SK-N-SH (cell line): ENCODE measurements around the gene MESP1. TPM values are rescaled to one million over a fixed set of nuclear protein-coding genes. Genes with fewer than 3 reads are reported as not detected.
"Not testable (repeated sequence)": the region's sequence is repeated elsewhere in the genome, so short reads cannot be mapped to it uniquely, and the experiment has no call there.

Experiments used
- CTCF ChIA-PET: fragments of 300-600, 350-600 bp; formaldehyde crosslinking; extraction: SDS; loops from one replicate; lab custom pipeline; 2021; lab: Yijun Ruan, JAX
- POLR2A ChIA-PET: fragments of 350-600 bp; sonication (Branson Sonifier 250); formaldehyde crosslinking; extraction: SDS; loops from one replicate; lab custom pipeline; 2020; ENCODE audit warnings: antibody characterized with exemption, inconsistent platforms; lab: Yijun Ruan, JAX
- DNase-seq: peaks from one replicate; pipeline ENCODE4 v3.0.0; 2012
- H2AFZ ChIP-seq: fragments of 200-600 bp; sonication (generic); 2 replicates; pipeline ENCODE4 v1.8.1; 2016; ENCODE audit warnings: antibody characterized with exemption, mild to moderate bottlenecking, low read depth
- H3F3A ChIP-seq: fragments of 200-600 bp; sonication (generic); replicated peaks from 2 replicates; pipeline ENCODE3; 2016; ENCODE audit warnings: antibody characterized with exemption, mild to moderate bottlenecking; ENCODE audit not compliant: insufficient read depth
- H3K27ac ChIP-seq, 2 experiments: fragments of 200-500 bp in 1 of 2; fragments of 200-600 bp in 1 of 2; sonication (Bioruptor generic) in 1 of 2; sonication (generic), shearing (Covaris generic) in 1 of 2; 2 replicates each; pipeline versions ENCODE4 v1.5.1 to v1.6.1; 2014 to 2016; ENCODE audit warnings: low read depth in 2 of 2, inconsistent platforms in 1 of 2, low read length in 1 of 2, mild to moderate bottlenecking in 1 of 2, mixed read lengths in 1 of 2
- H3K27me3 ChIP-seq: fragments of 200-600 bp; sonication (generic), shearing (Covaris generic); 2 replicates; pipeline ENCODE4 v1.6.1; 2016; ENCODE audit warnings: mixed run types; ENCODE audit not compliant: insufficient read depth
- H3K36me3 ChIP-seq, 2 experiments: fragments of 200-500 bp in 1 of 2; fragments of 200-600 bp in 1 of 2; sonication (Bioruptor generic) in 1 of 2; sonication (generic) in 1 of 2; replicated peaks in 1 of 2; 2 replicates each; pipeline versions ENCODE3 to v1.5.1; 2014 to 2016; ENCODE audit warnings: low read length in 1 of 2, mild to moderate bottlenecking in 1 of 2; ENCODE audit not compliant: insufficient read depth in 2 of 2, control insufficient read depth in 1 of 2
- H3K4me1 ChIP-seq, 2 experiments: fragments of 200-500 bp in 1 of 2; fragments of 200-600 bp in 1 of 2; sonication (Bioruptor generic) in 1 of 2; sonication (generic), shearing (Covaris generic) in 1 of 2; 2 replicates each; pipeline versions ENCODE4 v1.5.1 to v1.6.1; 2014 to 2016; ENCODE audit warnings: low read depth in 1 of 2, low read length in 1 of 2, mixed run types in 1 of 2; ENCODE audit not compliant: insufficient read depth in 2 of 2, control insufficient read depth in 1 of 2
- H3K4me2 ChIP-seq: fragments of 200-600 bp; sonication (generic), shearing (Covaris generic); 2 replicates; pipeline ENCODE4 v1.6.1; 2017; ENCODE audit warnings: mixed run types
- H3K4me3 ChIP-seq, 2 experiments: fragments of 200-500 bp in 1 of 2; fragments of 200-600 bp in 1 of 2; sonication (Bioruptor generic) in 1 of 2; sonication (generic), shearing (Covaris generic) in 1 of 2; 2 replicates each; pipeline versions ENCODE4 v1.5.1 to v1.8.1; 2014 to 2016; ENCODE audit warnings: low read depth in 2 of 2, inconsistent platforms in 1 of 2, low read length in 1 of 2, mild to moderate bottlenecking in 1 of 2, mixed read lengths in 1 of 2, moderate library complexity in 1 of 2
- H3K79me2 ChIP-seq: fragments of 200-600 bp; sonication (generic); 2 replicates; pipeline ENCODE4 v1.8.1; 2017; ENCODE audit warnings: mild to moderate bottlenecking; ENCODE audit not compliant: insufficient read depth
- H3K9ac ChIP-seq: fragments of 200-600 bp; sonication (generic); 2 replicates; pipeline ENCODE4 v1.6.1; 2017; ENCODE audit warnings: mixed run types
- H3K9me2 ChIP-seq: fragments of 200-600 bp; sonication (generic); 2 replicates; pipeline ENCODE4 v1.6.1; 2017; ENCODE audit warnings: mixed run types
- H3K9me3 ChIP-seq: fragments of 200-600 bp; sonication (generic); 2 replicates; pipeline ENCODE4 v1.6.1; 2017; ENCODE audit warnings: mixed run types, mild to moderate bottlenecking, moderate library complexity
- H4K20me1 ChIP-seq: fragments of 200-600 bp; sonication (generic); 2 replicates; pipeline ENCODE4 v1.6.1; 2017; ENCODE audit warnings: mild to moderate bottlenecking, mixed run types; ENCODE audit not compliant: insufficient read depth
- CHD2 ChIP-seq: fragments of 150-350 bp; IDR thresholded peaks from 2 replicates; pipeline ENCODE4 v1.6.1; 2018; ENCODE audit warnings: low read length; ENCODE audit not compliant: partially characterized antibody
- ELF1 ChIP-seq: IDR thresholded peaks from 2 replicates; pipeline ENCODE4 v1.4.0; 2012
- FOXJ3 ChIP-seq: sonication (generic); formaldehyde crosslinking; IDR thresholded peaks from 2 replicates; pipeline ENCODE4 v1.5.1; 2020; ENCODE audit warnings: mild to moderate bottlenecking, missing genetic modification reagents
- GABPA ChIP-seq: IDR thresholded peaks from 2 replicates; pipeline ENCODE4 v1.4.0; 2012; ENCODE audit warnings: low read depth, mild to moderate bottlenecking
- MEF2A ChIP-seq: IDR thresholded peaks from 2 replicates; pipeline ENCODE4 v1.4.0; 2012; ENCODE audit warnings: low read depth, borderline replicate concordance
- NFIC ChIP-seq: IDR thresholded peaks from 2 replicates; pipeline ENCODE4 v1.4.0; 2012; ENCODE audit warnings: borderline replicate concordance
- NRF1 ChIP-seq: IDR thresholded peaks from 2 replicates; pipeline ENCODE4 v1.6.1; 2012; ENCODE audit warnings: low read depth, mild to moderate bottlenecking, low read length
- RCOR1 ChIP-seq: fragments of 150-350 bp; IDR thresholded peaks from 2 replicates; pipeline ENCODE4 v1.6.1; 2017; ENCODE audit warnings: antibody characterized with exemption, low read length
- REST ChIP-seq: IDR thresholded peaks from 2 replicates; pipeline ENCODE4 v1.6.1; 2012; ENCODE audit warnings: mild to moderate bottlenecking, low read depth, low read length, moderate library complexity
- RFX5 ChIP-seq: IDR thresholded peaks from 2 replicates; pipeline ENCODE4 v1.6.1; 2012; ENCODE audit warnings: mild to moderate bottlenecking, improper control_type of control experiment, low read length
- WGBS: methylation state at CpG from one replicate; pipeline ENCODE4 v1.1.6; 2017; ENCODE audit warnings: low lambda C conversion rate; 5-methylcytosine and 5-hydroxymethylcytosine counted together
- polyA plus RNA-seq, 3 experiments: library from polyadenylated mRNA; depleted of rRNA; stranded (reverse); fragments of >200 nt; gene quantifications; 2 replicates each; pipeline ENCODE4 v1.2.3, GENCODE V29; 2012
- TF ChIP-seq, protein P1 (sequence below): IDR thresholded peaks from 2 replicates; pipeline ENCODE4; 2012

MESP1 gene
- polyA plus RNA-seq, 1 of the 3 experiments (the other 2 are of a cell fraction), result 0.74 TPM

GRCh38 chr15:89790661-89791060 lies 39.6 kb upstream of the MESP1 start (continued):
- TF ChIP-seq ELF1, result no peak
- no peak for TF ChIP-seq NRF1

DNA sequence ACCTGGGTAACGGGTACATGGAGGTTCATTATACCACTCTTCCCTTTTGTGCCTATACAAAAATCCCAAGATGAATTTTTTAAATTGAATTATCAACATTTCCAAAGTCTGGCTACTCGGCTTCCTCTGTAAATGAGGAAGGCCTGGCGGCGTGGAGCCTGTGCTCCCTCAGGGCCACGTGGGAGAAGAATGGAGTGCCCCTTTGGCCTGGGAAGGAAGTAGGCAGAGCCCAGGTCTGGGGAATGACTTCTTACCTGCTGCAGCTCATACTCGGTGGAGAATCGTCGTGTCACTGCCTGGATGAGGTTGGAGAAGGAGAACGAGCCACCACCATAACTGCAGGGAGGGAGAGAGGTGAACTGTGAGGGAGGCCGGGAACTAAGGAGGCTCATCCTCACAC lies 39.2 kb upstream of the MESP1 start:
- H3K4me2 ChIP-seq, result no peak overlapping the region
- DNase-seq, result no peak
- TF ChIP-seq RCOR1 (no peak), CHD2 (no peak), RFX5 (no peak), MEF2A (no peak)
- TF ChIP-seq, protein P1, sequence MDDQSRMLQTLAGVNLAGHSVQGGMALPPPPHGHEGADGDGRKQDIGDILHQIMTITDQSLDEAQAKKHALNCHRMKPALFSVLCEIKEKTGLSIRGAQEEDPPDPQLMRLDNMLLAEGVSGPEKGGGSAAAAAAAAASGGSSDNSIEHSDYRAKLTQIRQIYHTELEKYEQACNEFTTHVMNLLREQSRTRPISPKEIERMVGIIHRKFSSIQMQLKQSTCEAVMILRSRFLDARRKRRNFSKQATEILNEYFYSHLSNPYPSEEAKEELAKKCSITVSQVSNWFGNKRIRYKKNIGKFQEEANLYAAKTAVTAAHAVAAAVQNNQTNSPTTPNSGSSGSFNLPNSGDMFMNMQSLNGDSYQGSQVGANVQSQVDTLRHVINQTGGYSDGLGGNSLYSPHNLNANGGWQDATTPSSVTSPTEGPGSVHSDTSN, result no peak
- TF ChIP-seq, all 33 proteins: peak for 0
- no peaks in the 10 kb centered on the region for H3K27me3 ChIP-seq
- no peaks in the 10 kb centered on the region for H4K20me1 ChIP-seq
- peaks cover 0 to 14% of the 10 kb centered on the region in 2 experiments for H3K36me3 ChIP-seq
- 94% methylated on average over 10 of the region's 10 CpGs for WGBS
- no peaks in the 10 kb centered on the region for H3K79me2 ChIP-seq
- H3K9ac ChIP-seq, result no peak overlapping the region
- ChIA-PET POLR2A (no interaction called here), CTCF (no interaction called here)
- H3K4me1 ChIP-seq, result no peaks in the 10 kb centered on the region
- no peak overlapping the region for H3K27ac ChIP-seq
- peaks cover 7% of the 10 kb centered on the region for H3F3A ChIP-seq
- H2AFZ ChIP-seq, result no peak overlapping the region
- no peaks in the 10 kb centered on the region for H3K9me2 ChIP-seq
- peaks cover 12% of the 10 kb centered on the region; the same call in 1 of the 2 replicates for H3K9me3 ChIP-seq
- no peak overlapping the region for H3K4me3 ChIP-seq

GRCh38 chr15:89788585-89788984 lies 37.5 kb upstream of the MESP1 start:
- H3F3A ChIP-seq, H4K20me1 ChIP-seq, H3K9me2 ChIP-seq, H3K4me3 ChIP-seq, H3K27me3 ChIP-seq, POLR2A ChIA-PET, DNase-seq, H2AFZ ChIP-seq, H3K9ac ChIP-seq, H3K4me2 ChIP-seq, H3K27ac ChIP-seq, H3K79me2 ChIP-seq, H3K4me1 ChIP-seq: not testable (repeated sequence)
- CTCF ChIA-PET, result interaction anchor here (1.3 to 1.6 kb wide), 2 partner anchors 11 to 86 kb away, joined by 3 to 6 read pairs; no protein-coding TSS in a partner anchor
- Histone ChIP-seq H3K9me3 (peaks cover 12% of the 10 kb centered on the region; the same call in 1 of the 2 replicates), H3K36me3 (peaks cover 0 to 14% of the 10 kb centered on the region in 2 experiments)
- 95% methylated on average over 4 of the region's 4 CpGs for WGBS

DNA sequence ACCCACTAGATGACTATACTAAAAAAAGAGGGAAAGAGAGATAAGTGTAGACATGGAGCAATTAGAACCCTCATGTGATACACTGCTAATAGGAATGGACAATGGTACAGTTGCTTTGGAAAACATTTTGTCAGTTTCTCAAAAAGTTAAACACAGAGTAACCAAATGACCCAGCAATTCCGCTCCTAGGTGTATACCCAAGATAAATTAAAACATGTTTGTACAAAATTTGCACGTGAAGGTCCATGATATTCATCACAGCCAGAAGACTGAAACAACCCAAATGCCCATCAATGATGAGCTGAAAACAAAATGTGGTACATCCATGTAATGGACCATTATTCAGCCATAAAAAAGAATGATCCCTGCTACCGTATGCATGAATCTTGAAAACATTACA lies 36.9 kb upstream of the MESP1 start:
- peaks cover 12% of the 10 kb centered on the region; the same call in 1 of the 2 replicates for H3K9me3 ChIP-seq
- H3K4me2 ChIP-seq, result no peak overlapping the region
- H4K20me1 ChIP-seq, result no peaks in the 10 kb centered on the region
- H3K36me3 ChIP-seq, result peaks cover 0 to 14% of the 10 kb centered on the region in 2 experiments
- no peak for DNase-seq
- no peak overlapping the region for H2AFZ ChIP-seq
- H3K9me2 ChIP-seq, result no peaks in the 10 kb centered on the region
- ChIA-PET CTCF (interaction anchor here (0.6 to 1.6 kb wide), 3 partner anchors 10 to 88 kb away, joined by 3 to 6 read pairs (median 3); no protein-coding TSS in a partner anchor), POLR2A (no interaction called here)
- H3K79me2 ChIP-seq, result no peaks in the 10 kb centered on the region
- no peak overlapping the region for H3K4me3 ChIP-seq
- no peaks in the 10 kb centered on the region; a peak in 1 of 4 replicates for H3K4me1 ChIP-seq
- H3K27me3 ChIP-seq, result no peaks in the 10 kb centered on the region
- H3F3A ChIP-seq, result peaks cover 7% of the 10 kb centered on the region
- no peak overlapping the region for H3K27ac ChIP-seq
- 85% methylated on average over 3 of the region's 3 CpGs for WGBS
- no peak overlapping the region for H3K9ac ChIP-seq
- TF ChIP-seq CHD2 (no peak), REST (no peak), GABPA (no peak), NFIC (no peak), FOXJ3 (CRISPR knock-in tag) (no peak), NRF1 (no peak)
- TF ChIP-seq, all 33 proteins: peak for 0
